Sigmoid colon (tissue), 7 donors: ENCODE results near the gene LDB2. TPM values are rescaled to one million over a fixed set of nuclear protein-coding genes. Genes with fewer than 3 reads are reported as not detected.
"Not testable (repeated sequence)": the region's sequence is repeated elsewhere in the genome, so short reads cannot be mapped to it uniquely, and the experiment has no call there.

Experiments used
- DNase-seq: peaks from one replicate; pipeline ENCODE4 v3.0.0-alpha.2; 2019
- H3K27ac ChIP-seq, 4 donors: fragments of 200-600 bp; sonication (generic); one replicate each; pipeline ENCODE4 v1.5.1; 2016 to 2019; ENCODE audit warnings: mild to moderate bottlenecking in 1 of 4
- H3K27me3 ChIP-seq, 3 donors: fragments of 200-600 bp; sonication (generic); one replicate each; pipeline ENCODE4 v1.5.1; 2019; ENCODE audit warnings: mild to moderate bottlenecking in 1 of 3
- H3K36me3 ChIP-seq, 4 donors: fragments of 200-600 bp; sonication (generic); one replicate each; pipeline ENCODE4 v1.5.1; 2016 to 2019
- H3K4me1 ChIP-seq, 4 donors: fragments of 200-600 bp; sonication (generic); one replicate each; pipeline ENCODE4 v1.5.1; 2017 to 2019
- H3K4me3 ChIP-seq, 4 donors: fragments of 200-600 bp; sonication (generic); one replicate each; pipeline ENCODE4 v1.5.1; 2017 to 2019; ENCODE audit warnings: mild to moderate bottlenecking in 2 of 4, moderate library complexity in 1 of 4
- H3K9me3 ChIP-seq, 4 donors: fragments of 200-600 bp in 3 of 4; sonication (generic) in 3 of 4; one replicate each; pipeline versions ENCODE4 v1.5.1 to v1.6.1; 2013 to 2019
- EP300 ChIP-seq, 4 donors: sonication (generic); formaldehyde crosslinking; IDR thresholded peaks; one replicate each; pipeline ENCODE4 v1.6.1; 2017; ENCODE audit warnings: antibody characterized with exemption in 4 of 4
- POLR2A ChIP-seq, 2 donors: fragments of 450-650 bp; IDR thresholded peaks; one replicate each; pipeline ENCODE4 v1.6.1; 2016; ENCODE audit warnings: antibody characterized with exemption in 2 of 2, mild to moderate bottlenecking in 2 of 2, moderate library complexity in 2 of 2
- POLR2AphosphoS5 ChIP-seq, 4 donors: sonication (generic); formaldehyde crosslinking; IDR thresholded peaks; one replicate each; pipeline ENCODE4 v1.6.1; 2017; ENCODE audit warnings: antibody characterized with exemption in 4 of 4
- WGBS, 2 donors: extraction: QIAGEN DNeasy Blood & Tissue Kit; methylation state at CpG; one replicate each; pipeline ENCODE4 v1.1.7; 2013; 5-methylcytosine and 5-hydroxymethylcytosine counted together
- intact Hi-C: fragments of 100-400 bp; cut with DNase I; formaldehyde crosslinking; loops from one replicate; pipeline ENCODE4 v1.15.1; 2023
- polyA plus RNA-seq, 3 donors: library from polyadenylated mRNA; stranded (reverse); fragments of 200-250 nt; gene quantifications; one replicate each; pipeline ENCODE4 v1.2.3, GENCODE V29; 2013
- total RNA-seq, 4 donors: library from RNA; depleted of rRNA; stranded (reverse); fragments of >200 nt; gene quantifications; one replicate each; pipeline ENCODE4 v1.1.0, GENCODE V29; 2016
- TF ChIP-seq, protein P1 (sequence below), 4 experiments: fragments of 450-650 bp in 3 of 4; fragments of 200-600 bp in 1 of 4; IDR thresholded peaks; one replicate each; pipeline ENCODE4 v1.5.1; 2016 to 2019; ENCODE audit warnings: antibody characterized with exemption in 4 of 4, mild to moderate bottlenecking in 3 of 4, moderate library complexity in 2 of 4
- donor health status: healthy with polysubstance abuse.
- donor health status: Bipolar disorder and iron deficiency.
- donor health status: healthy.

The LDB2 gene
- total and polyA plus RNA-seq, 7 donors: 2.1 to 28.5 (median 18.3) TPM

DNA sequence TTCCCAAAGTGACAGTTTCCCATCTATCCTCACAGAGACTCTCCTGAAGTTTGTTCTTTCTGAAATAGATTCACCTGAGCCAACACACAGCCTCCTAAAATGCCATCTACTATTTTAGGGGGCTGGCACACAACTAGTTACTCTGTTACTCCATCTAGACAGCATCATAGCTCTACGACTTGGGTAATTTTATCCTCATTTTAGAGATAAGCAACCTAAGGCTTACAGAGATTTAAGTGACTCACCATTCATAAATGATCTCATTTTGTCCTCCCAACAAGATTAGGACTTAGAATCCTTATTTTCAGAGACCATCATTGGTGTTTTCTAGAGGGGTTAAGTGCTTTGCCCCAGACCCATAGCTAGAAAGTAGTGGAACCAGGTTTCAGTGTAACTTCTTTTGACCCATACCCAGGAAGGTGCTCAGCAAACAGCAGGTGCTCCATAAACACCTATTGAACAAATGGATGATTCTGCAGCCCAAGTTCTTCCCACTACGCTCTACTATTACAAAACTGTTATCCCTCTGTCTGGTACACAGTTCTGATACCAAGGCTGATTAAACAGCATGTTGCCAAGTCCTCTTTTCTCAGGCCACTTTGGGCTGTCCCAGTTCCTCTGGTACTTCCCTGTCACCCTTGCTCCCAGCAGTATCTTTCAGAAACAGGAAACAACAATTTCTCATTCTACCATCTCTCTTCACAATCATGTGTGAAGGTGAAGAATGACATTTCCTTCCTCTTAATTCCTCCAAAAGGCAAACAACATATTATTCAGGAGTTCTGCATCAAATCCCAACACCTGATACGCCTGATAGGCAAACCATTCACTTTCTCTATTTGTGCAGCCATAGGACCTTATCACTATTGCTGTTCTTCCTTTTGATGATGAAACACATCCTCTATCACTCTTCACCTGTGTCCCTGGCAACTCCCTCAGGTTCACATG, 367.5 kb downstream of the LDB2 start:
- no peaks in the 10 kb centered on the region for H3K36me3 ChIP-seq
- H3K27me3 ChIP-seq: no peaks in the 10 kb centered on the region
- DNase-seq: no peak
- H3K4me1 ChIP-seq: peaks cover 0 to 18% (median 13%) of the 10 kb centered on the region in 4 donors
- TF ChIP-seq, protein P1, sequence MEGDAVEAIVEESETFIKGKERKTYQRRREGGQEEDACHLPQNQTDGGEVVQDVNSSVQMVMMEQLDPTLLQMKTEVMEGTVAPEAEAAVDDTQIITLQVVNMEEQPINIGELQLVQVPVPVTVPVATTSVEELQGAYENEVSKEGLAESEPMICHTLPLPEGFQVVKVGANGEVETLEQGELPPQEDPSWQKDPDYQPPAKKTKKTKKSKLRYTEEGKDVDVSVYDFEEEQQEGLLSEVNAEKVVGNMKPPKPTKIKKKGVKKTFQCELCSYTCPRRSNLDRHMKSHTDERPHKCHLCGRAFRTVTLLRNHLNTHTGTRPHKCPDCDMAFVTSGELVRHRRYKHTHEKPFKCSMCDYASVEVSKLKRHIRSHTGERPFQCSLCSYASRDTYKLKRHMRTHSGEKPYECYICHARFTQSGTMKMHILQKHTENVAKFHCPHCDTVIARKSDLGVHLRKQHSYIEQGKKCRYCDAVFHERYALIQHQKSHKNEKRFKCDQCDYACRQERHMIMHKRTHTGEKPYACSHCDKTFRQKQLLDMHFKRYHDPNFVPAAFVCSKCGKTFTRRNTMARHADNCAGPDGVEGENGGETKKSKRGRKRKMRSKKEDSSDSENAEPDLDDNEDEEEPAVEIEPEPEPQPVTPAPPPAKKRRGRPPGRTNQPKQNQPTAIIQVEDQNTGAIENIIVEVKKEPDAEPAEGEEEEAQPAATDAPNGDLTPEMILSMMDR (IDR thresholded peaks at IDR 0.05): no peak
- TF ChIP-seq POLR2A (IDR thresholded peaks at IDR 0.05) (no peak), POLR2AphosphoS5 (IDR thresholded peaks at IDR 0.05) (no peak), EP300 (IDR thresholded peaks at IDR 0.05) (no peak)
- H3K4me3 ChIP-seq: no peak overlapping the region
- intact Hi-C loops: no loop called here
- no peak overlapping the region for H3K27ac ChIP-seq
- H3K9me3 ChIP-seq: no peaks in the 10 kb centered on the region
- 65 to 74% methylated on average over 3 of the region's 3 CpGs for whole genome bisulfite sequencing, 2 donors

DNA sequence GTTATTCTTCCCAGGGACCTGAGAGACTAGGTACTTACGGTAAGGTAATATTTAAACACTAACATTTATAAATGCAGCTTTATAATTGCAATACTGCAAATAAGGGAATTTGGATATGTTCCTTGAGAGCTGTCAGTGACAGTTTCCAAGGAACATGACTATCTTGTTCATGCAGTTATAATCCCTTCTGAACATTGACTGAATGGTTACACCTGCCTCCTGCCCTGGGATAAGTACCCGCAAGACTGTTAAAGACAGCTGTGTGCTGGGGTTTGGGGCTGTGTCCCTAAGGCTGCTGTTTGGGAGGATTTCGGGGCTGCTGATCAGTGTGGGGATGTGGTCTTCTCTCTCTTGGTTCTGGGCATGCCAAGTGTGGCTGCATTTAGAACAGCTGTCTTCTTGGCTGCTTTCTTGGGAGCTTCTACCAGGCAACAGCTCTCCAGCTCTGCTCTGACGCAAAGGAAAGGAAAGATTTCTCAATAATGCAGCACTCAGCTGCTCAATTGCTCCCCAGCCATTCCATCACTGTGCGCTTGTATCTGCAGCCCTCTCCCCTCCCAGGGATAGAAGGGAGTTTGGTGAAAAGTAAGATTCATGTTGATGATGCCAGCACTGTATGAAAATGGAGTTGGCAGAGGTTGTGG, 373.4 kb downstream of the LDB2 start:
- intact Hi-C loops: no loop called here
- Histone ChIP-seq H3K36me3 (no peaks in the 10 kb centered on the region), H3K9me3 (no peaks in the 10 kb centered on the region), H3K27me3 (no peaks in the 10 kb centered on the region), H3K4me3 (no peak overlapping the region), H3K4me1 (no peaks in the 10 kb centered on the region), H3K27ac (no peak overlapping the region)
- no peak for DNase-seq
- 72 to 74% methylated on average over 5 of the region's 5 CpGs for WGBS, 2 donors
- TF ChIP-seq, protein P1 (IDR thresholded peaks at IDR 0.05): no peak
- TF ChIP-seq POLR2AphosphoS5 (IDR thresholded peaks at IDR 0.05): no peak
- no peak for TF ChIP-seq POLR2A (IDR thresholded peaks at IDR 0.05)
- no peak for TF ChIP-seq EP300 (IDR thresholded peaks at IDR 0.05)

DNA sequence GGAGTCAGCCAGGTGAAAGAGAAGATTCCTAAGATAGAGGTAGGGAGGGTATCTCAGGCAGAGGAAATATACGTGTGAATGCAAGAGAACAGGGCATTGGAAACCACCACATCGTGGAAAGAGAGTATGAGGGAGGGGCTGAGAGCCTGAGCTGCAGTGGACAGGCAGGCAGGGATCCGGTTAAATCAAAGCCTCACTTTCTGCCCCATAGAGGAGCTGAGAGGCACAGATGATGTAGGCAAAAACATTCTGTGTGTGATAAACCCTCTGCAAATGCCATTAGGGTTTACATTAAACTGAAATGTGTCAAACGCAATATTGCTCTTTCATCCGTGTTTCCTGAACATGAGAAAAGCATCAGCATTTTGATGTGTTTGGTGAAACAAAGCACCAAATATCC, 374.0 kb downstream of the LDB2 start:
- TF ChIP-seq EP300 (IDR thresholded peaks at IDR 0.05) (no peak), POLR2AphosphoS5 (IDR thresholded peaks at IDR 0.05) (no peak), POLR2A (IDR thresholded peaks at IDR 0.05) (no peak)
- TF ChIP-seq, protein P1 (IDR thresholded peaks at IDR 0.05): no peak
- DNase-seq: no peak
- Histone ChIP-seq H3K4me1 (no peaks in the 10 kb centered on the region), H3K27me3 (no peaks in the 10 kb centered on the region), H3K9me3 (no peaks in the 10 kb centered on the region), H3K27ac (no peak overlapping the region), H3K4me3 (no peak overlapping the region), H3K36me3 (no peaks in the 10 kb centered on the region)
- WGBS, 2 donors: 51 to 72% methylated on average over 5 of the region's 5 CpGs
- intact Hi-C loops: no loop called here

DNA sequence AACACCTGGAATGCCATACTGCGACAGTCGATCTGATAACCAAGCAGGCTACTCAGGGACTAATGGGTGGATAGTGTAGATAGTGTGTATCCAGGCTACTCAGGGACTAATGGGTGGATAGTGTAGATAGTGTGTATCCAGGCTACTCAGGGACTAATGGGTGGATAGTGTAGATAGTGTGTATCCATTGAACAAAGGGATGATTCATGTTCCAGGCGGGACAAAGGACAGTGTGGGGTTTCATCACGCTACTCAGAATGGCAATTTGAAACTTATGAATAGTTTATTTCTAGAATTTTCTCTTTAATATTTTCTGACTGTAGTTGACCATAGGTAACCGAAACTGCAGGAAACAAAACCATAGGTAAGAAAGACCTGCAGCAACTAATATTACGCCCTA, 374.9 kb downstream of the LDB2 start:
- 87 to 93% methylated on average over 6 of the region's 6 CpGs for WGBS, 2 donors
- H3K27ac ChIP-seq, DNase-seq, intact Hi-C loops, H3K4me3 ChIP-seq, H3K9me3 ChIP-seq, H3K27me3 ChIP-seq, H3K4me1 ChIP-seq, H3K36me3 ChIP-seq: not testable (repeated sequence)

DNA sequence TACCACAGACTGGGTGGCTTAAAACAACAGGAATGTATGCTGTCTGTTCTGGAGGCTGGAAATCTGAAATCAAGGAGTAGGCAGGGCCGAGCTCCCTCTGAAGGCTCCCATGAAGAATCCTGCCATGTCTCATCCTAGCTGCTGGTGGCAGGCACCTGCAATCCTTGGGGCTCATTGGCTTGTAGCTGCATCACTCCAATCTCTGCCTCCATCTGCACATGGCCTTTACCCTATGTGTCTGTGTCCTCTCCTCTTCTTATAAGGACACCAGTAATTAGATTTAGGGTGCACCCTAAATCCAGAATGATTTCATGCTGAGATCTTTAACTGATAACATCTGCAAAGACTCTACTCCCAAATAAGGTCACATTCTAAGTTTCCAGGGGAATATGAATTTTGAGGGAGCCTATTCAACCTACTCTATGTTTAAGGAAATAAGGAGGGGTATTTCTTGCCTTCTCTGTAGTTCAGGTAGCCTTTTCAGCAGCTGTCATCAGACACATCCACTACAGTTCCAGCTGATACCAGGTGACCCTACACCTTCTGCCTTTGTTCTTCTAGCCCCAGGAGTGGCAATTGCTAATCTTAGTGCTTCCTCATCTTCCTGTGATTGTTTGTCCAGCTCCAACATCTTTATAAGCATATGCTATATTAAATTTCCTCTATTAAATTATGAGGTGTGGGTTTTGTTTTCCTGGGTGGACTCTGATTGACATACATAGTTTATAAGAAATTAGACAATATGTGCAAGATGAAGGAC, 377.1 kb downstream of the LDB2 start:
- no peak for DNase-seq
- Histone ChIP-seq H3K36me3 (no peaks in the 10 kb centered on the region), H3K9me3 (no peaks in the 10 kb centered on the region), H3K4me3 (no peak overlapping the region), H3K27me3 (no peaks in the 10 kb centered on the region), H3K4me1 (no peaks in the 10 kb centered on the region), H3K27ac (no peak overlapping the region)
- WGBS, 2 donors: 38 to 88% methylated on average over 1 of the region's 1 CpG
- TF ChIP-seq POLR2AphosphoS5 (IDR thresholded peaks at IDR 0.05) (no peak), POLR2A (IDR thresholded peaks at IDR 0.05) (no peak), EP300 (IDR thresholded peaks at IDR 0.05) (no peak)
- TF ChIP-seq, protein P1 (IDR thresholded peaks at IDR 0.05): no peak
- intact Hi-C loops: no loop called here
